Muscle of leg (tissue), 11 donors: ENCODE data around the gene AURKAIP1. TPM values are rescaled to one million over a fixed set of nuclear protein-coding genes. Genes with fewer than 3 reads are reported as not detected.

Experiments used
- DNase-seq: peaks from one replicate; pipeline ENCODE4 v3.0.0; 2013
- H3K27ac ChIP-seq: one replicate; pipeline ENCODE4 v1.5.1; 2013; ENCODE audit warnings: mild to moderate bottlenecking, low read length, control low read depth
- H3K27me3 ChIP-seq: one replicate; pipeline ENCODE4 v1.6.1; 2013; ENCODE audit warnings: low read length; ENCODE audit not compliant: control insufficient read depth, insufficient read depth
- H3K36me3 ChIP-seq: one replicate; pipeline ENCODE4 v1.6.1; 2013; ENCODE audit warnings: low read length; ENCODE audit not compliant: control insufficient read depth, insufficient read depth
- H3K4me1 ChIP-seq: one replicate; pipeline ENCODE4 v1.6.1; 2013; ENCODE audit warnings: low read length; ENCODE audit not compliant: control insufficient read depth, insufficient read depth
- H3K4me3 ChIP-seq: one replicate; pipeline ENCODE4 v1.5.1; 2013; ENCODE audit warnings: low read length, control low read depth
- H3K9me3 ChIP-seq: replicated peaks from 2 replicates; pipeline ENCODE4 v1.6.1; 2013; ENCODE audit warnings: low read depth, low read length; ENCODE audit not compliant: control insufficient read depth
- WGBS: methylation state at CpG from one replicate; pipeline ENCODE4 v1.1.5; 2013; ENCODE audit warnings: missing lambda C conversion rate; ENCODE audit not compliant: insufficient coverage; 5-methylcytosine and 5-hydroxymethylcytosine counted together
- polyA plus RNA-seq, 8 donors: library from polyadenylated mRNA; unstranded; fragments of 120-200 nt; gene quantifications; one replicate each; pipeline versions ENCODE4 v1.2.1 to v1.2.3, GENCODE V29; 2013; ENCODE audit warnings: inconsistent platforms in 1 of 8, low replicate concordance in 1 of 8; ENCODE audit not compliant: insufficient read length in 8 of 8, insufficient read depth in 1 of 8
- total RNA-seq: library from RNA; stranded (reverse); fragments of 120-200 nt; gene quantifications from one replicate; pipeline ENCODE4 v1.2.4, GENCODE V29; 2013

Gene AURKAIP1
- total and polyA plus RNA-seq, 9 donors = 66.7 to 93.6 (median 74.8) TPM

GRCh38 chr1:1365875-1366698 lies 8.9 kb downstream of the AURKAIP1 start:
- Histone ChIP-seq H3K4me3 (no peak overlapping the region), H3K36me3 (no peaks in the 10 kb centered on the region), H3K27ac (no peak overlapping the region), H3K27me3 (no peaks in the 10 kb centered on the region), H3K9me3 (peaks cover 4% of the 10 kb centered on the region), H3K4me1 (peaks cover 13% of the 10 kb centered on the region)
- DNase-seq = no peak
- 77% methylated on average over 10 of the region's 10 CpGs for WGBS

DNA sequence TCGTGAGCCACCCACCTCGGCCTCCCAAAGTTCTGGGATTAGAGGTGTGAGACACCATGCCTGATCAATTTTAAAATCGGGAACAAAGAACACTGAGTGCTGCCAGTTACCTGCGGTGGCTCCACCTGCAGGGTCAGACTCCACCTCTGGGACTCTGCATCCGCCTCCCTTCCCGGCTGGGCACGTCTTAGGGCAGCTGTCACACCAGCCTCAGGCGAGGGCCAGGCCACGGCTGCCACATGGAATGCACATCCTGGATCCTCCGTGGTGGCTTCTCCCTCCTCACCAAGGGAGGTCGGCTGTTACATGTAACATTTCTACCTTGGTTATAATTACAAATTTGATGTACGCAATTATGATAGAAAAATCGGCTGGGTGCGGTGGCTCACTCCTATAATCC lies 10.7 kb downstream of the AURKAIP1 start:
- 79% methylated on average over 6 of the region's 14 CpGs for WGBS

GRCh38 chr1:1361982-1362423 lies 13.0 kb downstream of the AURKAIP1 start:
- 17% methylated on average over 8 of the region's 13 CpGs for WGBS
- H3K4me3 ChIP-seq = no peak overlapping the region
- peak; percentile 86 for DNase-seq
- H3K27ac ChIP-seq = peak overlapping the region; percentile 85
- H3K9me3 ChIP-seq = peaks cover 4% of the 10 kb centered on the region
- H3K27me3 ChIP-seq = peaks cover 8% of the 10 kb centered on the region
- H3K36me3 ChIP-seq = no peaks in the 10 kb centered on the region
- H3K4me1 ChIP-seq = peaks cover 51% of the 10 kb centered on the region

More for the DNA sequence above, 10.7 kb downstream of the AURKAIP1 start:
- H3K27me3 ChIP-seq = no peaks in the 10 kb centered on the region
- H3K36me3 ChIP-seq = no peaks in the 10 kb centered on the region
- no peak overlapping the region for H3K27ac ChIP-seq
- peaks cover 31% of the 10 kb centered on the region for H3K4me1 ChIP-seq
- H3K4me3 ChIP-seq = no peak overlapping the region
- peaks cover 4% of the 10 kb centered on the region for H3K9me3 ChIP-seq
- DNase-seq = no peak

GRCh38 chr1:1361233-1361981 lies 13.6 kb downstream of the AURKAIP1 start:
- H3K27ac ChIP-seq = peak overlapping the region; percentile 85
- peaks cover 4% of the 10 kb centered on the region for H3K9me3 ChIP-seq
- 70% methylated on average over 26 of the region's 35 CpGs for WGBS
- H3K4me3 ChIP-seq = no peak overlapping the region
- H3K4me1 ChIP-seq = peaks cover 55% of the 10 kb centered on the region
- no peak for DNase-seq
- peaks cover 11% of the 10 kb centered on the region for H3K27me3 ChIP-seq
- no peaks in the 10 kb centered on the region for H3K36me3 ChIP-seq

- DNase-seq = peak; percentile 80
- H3K4me3 ChIP-seq = no peak overlapping the region
- H3K27me3 ChIP-seq = peaks cover 11% of the 10 kb centered on the region
These were observed 14.4 kb downstream of the AURKAIP1 start for GRCh38 chr1:1360506-1361169.

GRCh38 chr1:1359664-1360468 lies 15.1 kb downstream of the AURKAIP1 start:
- Histone ChIP-seq H3K9me3 (no peaks in the 10 kb centered on the region), H3K36me3 (no peaks in the 10 kb centered on the region), H3K27ac (peak overlapping the region; percentile 85), H3K4me3 (no peak overlapping the region), H3K27me3 (peaks cover 11% of the 10 kb centered on the region), H3K4me1 (peaks cover 55% of the 10 kb centered on the region)
- WGBS = 19% methylated on average over 13 of the region's 28 CpGs
- DNase-seq = peak; percentile 90

More at GRCh38 chr1:1360506-1361169, 14.4 kb downstream of the AURKAIP1 start:
- Histone ChIP-seq H3K27ac (peak overlapping the region; percentile 85), H3K9me3 (no peaks in the 10 kb centered on the region), H3K4me1 (peaks cover 55% of the 10 kb centered on the region), H3K36me3 (no peaks in the 10 kb centered on the region)
- WGBS = 52% methylated on average over 12 of the region's 20 CpGs

GRCh38 chr1:1359308-1359663 lies 15.7 kb downstream of the AURKAIP1 start:
- peak; percentile 66 for DNase-seq
- H3K9me3 ChIP-seq = no peaks in the 10 kb centered on the region
- peaks cover under 1% of the 10 kb centered on the region for H3K36me3 ChIP-seq
- peak overlapping the region; percentile 85 for H3K27ac ChIP-seq
- peaks cover 55% of the 10 kb centered on the region for H3K4me1 ChIP-seq
- WGBS = 35% methylated on average over 2 of the region's 6 CpGs
- H3K4me3 ChIP-seq = no peak overlapping the region
- H3K27me3 ChIP-seq = peaks cover 16% of the 10 kb centered on the region

GRCh38 chr1:1358433-1359271 lies 16.4 kb downstream of the AURKAIP1 start, which contains the start of gene MXRA8:
Gene MXRA8 (minus strand): TSS chr1:1358555. CDS start chr1:1358504, 51 bp downstream.
- H3K4me1 ChIP-seq = peaks cover 59% of the 10 kb centered on the region

More at GRCh38 chr1:1358433-1359271, 16.4 kb downstream of the AURKAIP1 start, which contains the start of gene MXRA8:
- DNase-seq = peak; percentile 96
- Histone ChIP-seq H3K27ac (peak within 1 kb of the TSS; percentile 85), H3K36me3 (peaks cover 5% of the 10 kb centered on the region), H3K27me3 (peaks cover 22% of the 10 kb centered on the region), H3K9me3 (no peaks in the 10 kb centered on the region), H3K4me3 (peak within 1 kb of the TSS; percentile 54)
- WGBS = 18% methylated on average over 16 of the region's 29 CpGs
